Mucosa of rectum (tissue), 2 donors: ENCODE results near the gene LTA4H.

Experiments
- H3K27ac ChIP-seq, 2 donors: one replicate each; pipeline ENCODE4 v1.7.0; 2013; ENCODE audit warnings: inconsistent platforms in 2 of 2, low read depth in 2 of 2, low read length in 2 of 2
- H3K27me3 ChIP-seq, 2 donors: one replicate each; pipeline ENCODE4 v1.7.0; 2013; ENCODE audit warnings: low read length in 2 of 2; ENCODE audit not compliant: control insufficient read depth in 2 of 2, insufficient read depth in 2 of 2
- H3K36me3 ChIP-seq, 2 donors: one replicate each; pipeline ENCODE4 v1.7.0; 2013; ENCODE audit warnings: low read length in 2 of 2; ENCODE audit not compliant: control insufficient read depth in 2 of 2, insufficient read depth in 2 of 2
- H3K4me1 ChIP-seq, 2 donors: one replicate each; pipeline ENCODE4 v1.7.0; 2013; ENCODE audit warnings: low read length in 2 of 2, mild to moderate bottlenecking in 1 of 2; ENCODE audit not compliant: control insufficient read depth in 2 of 2, insufficient read depth in 2 of 2
- H3K4me3 ChIP-seq, 2 donors: one replicate each; pipeline ENCODE4 v1.7.0; 2013; ENCODE audit warnings: low read length in 2 of 2
- H3K9ac ChIP-seq, 2 donors: one replicate each; pipeline ENCODE4 v1.7.0; 2013; ENCODE audit warnings: low read length in 2 of 2, low read depth in 1 of 2, mild to moderate bottlenecking in 1 of 2
- H3K9me3 ChIP-seq, 2 donors: one replicate each; pipeline ENCODE4 v1.7.0; 2013; ENCODE audit warnings: low read length in 2 of 2; ENCODE audit not compliant: control insufficient read depth in 2 of 2
- donor health status: healthy.
- donor health status: Normal muscosa, but diverticular disease.

LTA4H gene

DNA sequence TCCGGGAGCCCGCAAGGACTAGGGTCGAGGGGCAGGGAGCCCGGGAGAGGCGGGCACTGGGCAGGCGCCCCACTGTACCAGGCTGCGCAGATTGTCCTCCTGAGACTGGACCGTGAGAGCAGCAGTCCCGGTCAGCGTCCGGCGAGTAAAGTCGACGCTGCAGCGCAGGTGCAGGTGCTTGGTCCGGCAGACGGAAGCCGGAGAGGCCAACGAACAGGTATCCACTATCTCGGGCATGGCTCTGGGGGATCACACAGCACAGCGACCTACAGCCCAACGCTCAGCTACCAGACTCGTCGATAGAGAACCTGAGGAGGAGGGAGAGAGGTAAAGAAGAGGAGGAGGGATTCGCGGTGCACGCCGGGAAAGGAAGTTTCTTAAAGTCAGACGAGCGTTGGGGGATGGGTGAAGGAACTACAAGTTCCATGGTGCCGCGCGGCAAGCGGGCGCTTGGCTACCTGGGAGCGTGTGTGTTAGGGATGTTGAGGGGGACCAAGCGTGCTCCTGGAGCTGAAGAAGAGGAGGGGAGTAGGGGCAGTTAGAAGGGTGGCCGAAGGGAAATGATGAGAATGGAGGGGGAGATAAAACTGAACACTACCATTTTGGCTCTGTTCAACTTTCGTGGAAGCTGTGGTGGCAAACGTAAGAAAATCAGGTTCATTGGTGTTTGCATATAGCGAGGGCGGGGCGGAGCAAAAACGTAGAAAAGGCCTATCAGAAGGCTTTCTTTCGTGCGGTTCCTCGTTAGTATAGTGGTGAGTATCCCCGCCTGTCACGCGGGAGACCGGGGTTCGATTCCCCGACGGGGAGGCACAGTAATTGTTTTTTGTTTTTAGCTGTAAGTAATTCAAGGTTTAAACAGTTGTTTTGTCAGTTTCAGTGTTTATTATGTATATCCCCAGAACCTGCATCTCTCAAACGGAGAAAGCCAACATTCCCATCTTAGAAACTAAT, at the start of gene LTA4H:
LTA4H (minus strand) TSS at position 305 of the 954 bp plus-strand sequence; CDS start at position 237, 68 bp downstream.
- Histone ChIP-seq H3K9me3 (no peaks in the 10 kb centered on the region), H3K9ac (peak within 1 kb of the TSS; percentile 75 to 87), H3K4me1 (peaks cover 11 to 12% of the 10 kb centered on the region in 2 donors), H3K27ac (peak within 1 kb of the TSS; percentile 68 to 87), H3K27me3 (no peaks in the 10 kb centered on the region), H3K4me3 (peak within 1 kb of the TSS; percentile 92 to 97), H3K36me3 (no peaks in the 10 kb centered on the region)

DNA sequence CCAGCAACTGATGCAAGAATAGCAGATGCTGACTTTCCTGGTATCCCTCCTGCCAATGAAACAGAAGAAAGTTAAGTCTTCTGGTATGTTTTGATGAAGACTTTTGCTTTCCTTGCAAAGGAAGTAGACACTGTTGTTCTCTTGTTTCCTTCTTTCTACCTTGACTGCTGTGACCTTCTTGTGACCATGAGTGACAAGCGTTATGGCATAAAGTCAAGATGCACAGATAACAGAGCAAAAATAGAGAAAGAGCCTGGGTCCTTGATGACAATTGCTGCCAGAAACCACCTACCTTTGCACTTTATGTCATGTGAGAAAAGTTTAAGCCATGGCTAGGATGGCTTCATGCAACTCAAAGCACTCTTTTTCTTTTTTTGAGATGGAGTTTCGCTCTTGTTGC, 49.2 kb upstream of the LTA4H start:
- H3K4me3 ChIP-seq = no peak overlapping the region
- H3K36me3 ChIP-seq = no peaks in the 10 kb centered on the region
- no peaks in the 10 kb centered on the region for H3K4me1 ChIP-seq
- H3K9ac ChIP-seq = no peak overlapping the region
- H3K27me3 ChIP-seq = no peaks in the 10 kb centered on the region
- no peak overlapping the region for H3K27ac ChIP-seq
- no peaks in the 10 kb centered on the region for H3K9me3 ChIP-seq

DNA sequence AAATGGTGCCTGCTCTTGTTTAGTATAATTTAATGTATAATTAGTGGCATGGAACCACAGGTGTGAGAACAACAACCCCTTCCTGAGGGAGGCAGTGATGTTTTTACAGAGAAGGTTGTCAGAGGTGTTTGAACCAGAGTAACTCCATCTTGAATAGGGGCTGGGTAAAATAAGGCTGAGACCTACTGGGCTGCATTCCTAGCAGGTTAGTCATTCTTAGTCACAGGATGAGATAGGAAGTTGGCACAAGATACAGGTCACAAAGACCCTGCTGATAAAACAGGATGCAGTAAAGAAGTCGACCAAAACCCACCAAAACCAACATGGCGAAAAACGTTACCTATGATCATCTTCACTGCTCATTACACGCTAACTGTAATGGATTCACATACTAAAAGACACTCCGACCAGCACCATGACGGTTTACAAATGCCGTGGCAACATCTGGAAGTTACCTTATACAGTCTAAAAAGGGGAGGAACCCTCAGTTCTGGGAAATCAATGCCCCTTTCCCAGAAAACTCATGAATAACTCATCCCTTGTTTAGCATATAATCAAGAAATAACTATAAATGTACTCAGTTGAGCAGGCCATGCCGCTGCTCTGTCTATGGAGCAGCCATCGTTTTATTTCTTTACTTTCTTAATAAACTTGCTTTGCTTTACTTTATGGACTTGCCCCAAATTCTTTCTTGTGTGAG, 47.8 kb upstream of the LTA4H start:
- Histone ChIP-seq H3K36me3 (no peaks in the 10 kb centered on the region), H3K27me3 (no peaks in the 10 kb centered on the region), H3K9ac (no peak overlapping the region), H3K9me3 (no peaks in the 10 kb centered on the region), H3K27ac (no peak overlapping the region), H3K4me1 (no peaks in the 10 kb centered on the region), H3K4me3 (no peak overlapping the region)

DNA sequence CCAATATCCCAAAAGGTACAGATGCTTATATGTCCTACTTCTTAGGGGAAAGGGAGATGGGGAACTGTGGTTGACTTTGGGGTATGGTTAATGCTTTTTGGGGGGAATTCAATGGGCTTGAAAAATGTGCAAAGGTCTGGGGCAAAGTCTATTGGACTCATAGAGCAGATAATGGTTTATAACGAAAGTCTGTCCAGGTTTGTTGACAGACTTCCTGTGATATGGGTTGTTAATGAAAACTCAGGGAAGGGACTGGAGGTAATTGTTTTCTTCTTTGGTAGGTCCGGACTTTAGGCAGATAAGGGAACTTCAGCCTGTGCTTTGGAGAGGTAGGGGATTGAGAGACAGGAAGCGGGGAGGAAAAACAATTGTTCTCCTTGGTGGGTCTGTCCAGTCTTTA, 46.2 kb upstream of the LTA4H start:
- no peaks in the 10 kb centered on the region for H3K9me3 ChIP-seq
- no peaks in the 10 kb centered on the region for H3K27me3 ChIP-seq
- H3K36me3 ChIP-seq = no peaks in the 10 kb centered on the region
- no peaks in the 10 kb centered on the region for H3K4me1 ChIP-seq
- no peak overlapping the region for H3K4me3 ChIP-seq
- H3K27ac ChIP-seq = no peak overlapping the region
- no peak overlapping the region for H3K9ac ChIP-seq

DNA sequence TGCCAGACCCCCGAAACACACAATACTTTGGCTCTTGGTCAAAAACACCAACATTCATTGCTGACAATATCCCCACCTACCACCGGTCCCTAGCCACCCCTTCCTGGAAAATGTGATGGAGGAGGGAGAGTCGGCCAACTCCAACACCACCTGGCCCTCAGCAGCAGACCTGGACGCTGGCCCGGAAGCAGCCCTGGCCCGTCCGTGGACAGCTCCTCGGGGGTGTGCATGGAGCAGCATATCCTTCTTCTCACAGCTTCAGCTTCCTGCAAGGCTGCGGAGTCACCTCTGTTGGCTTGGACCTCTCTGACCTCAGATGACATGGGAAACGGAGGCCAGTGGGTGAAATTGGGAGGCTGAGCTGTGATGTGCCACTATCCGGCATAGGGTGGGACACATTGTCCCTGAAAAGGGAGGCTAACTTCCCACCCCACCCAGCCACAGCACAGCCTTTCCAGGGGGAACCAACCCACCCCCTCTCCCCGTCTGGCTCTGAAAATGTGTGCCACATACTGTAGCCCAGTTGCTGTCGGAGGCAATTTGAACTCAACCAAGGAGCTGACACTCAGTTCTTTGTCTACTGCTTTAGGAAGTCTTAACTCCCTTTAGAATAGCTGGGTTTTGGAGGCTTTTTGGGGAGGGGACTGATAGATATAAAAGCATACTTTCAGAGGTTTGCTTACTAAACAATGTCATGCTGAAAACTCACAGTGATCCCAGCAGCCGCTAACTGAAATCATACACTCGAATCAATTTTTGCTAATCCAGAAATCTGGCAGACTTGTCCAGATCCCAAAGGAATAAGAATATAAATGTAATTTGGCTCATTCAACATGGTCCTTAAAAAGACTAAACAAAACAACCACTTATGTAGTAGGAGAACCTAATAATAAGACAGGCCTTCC, 43.1 kb upstream of the LTA4H start:
- H3K9ac ChIP-seq = no peak overlapping the region
- no peaks in the 10 kb centered on the region for H3K36me3 ChIP-seq
- no peaks in the 10 kb centered on the region for H3K4me1 ChIP-seq
- H3K27me3 ChIP-seq = no peaks in the 10 kb centered on the region
- H3K27ac ChIP-seq = no peak overlapping the region
- no peak overlapping the region for H3K4me3 ChIP-seq
- no peaks in the 10 kb centered on the region for H3K9me3 ChIP-seq

DNA sequence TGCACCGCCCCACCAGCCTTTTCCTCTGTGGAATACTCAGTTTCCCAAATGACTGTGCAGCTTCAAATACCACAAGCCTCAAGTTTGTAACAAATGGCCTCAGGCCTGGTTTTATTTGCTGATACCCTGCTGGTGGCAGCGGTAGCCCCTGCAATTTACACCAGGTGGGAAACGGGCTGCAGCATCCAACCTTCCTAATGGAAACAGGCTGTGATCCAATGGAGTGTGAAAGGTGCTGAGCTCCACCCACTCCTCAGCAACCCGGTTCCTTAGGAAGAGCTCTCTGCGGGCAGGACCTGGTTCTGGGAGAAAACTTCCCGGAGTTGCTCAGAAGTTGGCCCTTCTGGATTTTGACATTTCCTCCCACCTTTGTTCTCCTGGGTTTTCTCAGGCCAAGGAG, 41.7 kb upstream of the LTA4H start:
- Histone ChIP-seq H3K4me3 (no peak overlapping the region), H3K4me1 (no peaks in the 10 kb centered on the region), H3K27ac (no peak overlapping the region), H3K9ac (no peak overlapping the region), H3K27me3 (no peaks in the 10 kb centered on the region), H3K9me3 (no peaks in the 10 kb centered on the region), H3K36me3 (no peaks in the 10 kb centered on the region)

DNA sequence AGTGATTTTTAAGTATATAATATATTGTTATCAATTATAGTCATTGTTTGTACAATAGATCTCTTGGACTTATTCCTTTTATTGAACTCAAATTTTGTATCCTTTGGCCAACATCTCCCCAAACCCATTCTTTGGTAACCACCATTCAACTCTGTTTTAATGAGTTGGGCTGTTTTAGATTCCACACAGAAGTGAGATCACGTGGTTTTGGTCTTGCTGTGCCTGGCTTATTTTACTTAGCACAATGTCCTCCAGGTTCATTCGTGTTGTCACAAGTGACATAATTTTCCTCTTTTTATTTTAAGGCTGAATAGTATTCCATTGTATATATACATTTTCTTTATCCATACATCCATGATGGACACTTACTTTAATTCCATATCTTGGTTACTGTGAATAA, 40.2 kb upstream of the LTA4H start:
- H3K9me3 ChIP-seq = no peaks in the 10 kb centered on the region
- no peak overlapping the region for H3K27ac ChIP-seq
- no peaks in the 10 kb centered on the region for H3K4me1 ChIP-seq
- H3K4me3 ChIP-seq = no peak overlapping the region
- H3K36me3 ChIP-seq = no peaks in the 10 kb centered on the region
- no peak overlapping the region for H3K9ac ChIP-seq
- no peaks in the 10 kb centered on the region for H3K27me3 ChIP-seq

DNA sequence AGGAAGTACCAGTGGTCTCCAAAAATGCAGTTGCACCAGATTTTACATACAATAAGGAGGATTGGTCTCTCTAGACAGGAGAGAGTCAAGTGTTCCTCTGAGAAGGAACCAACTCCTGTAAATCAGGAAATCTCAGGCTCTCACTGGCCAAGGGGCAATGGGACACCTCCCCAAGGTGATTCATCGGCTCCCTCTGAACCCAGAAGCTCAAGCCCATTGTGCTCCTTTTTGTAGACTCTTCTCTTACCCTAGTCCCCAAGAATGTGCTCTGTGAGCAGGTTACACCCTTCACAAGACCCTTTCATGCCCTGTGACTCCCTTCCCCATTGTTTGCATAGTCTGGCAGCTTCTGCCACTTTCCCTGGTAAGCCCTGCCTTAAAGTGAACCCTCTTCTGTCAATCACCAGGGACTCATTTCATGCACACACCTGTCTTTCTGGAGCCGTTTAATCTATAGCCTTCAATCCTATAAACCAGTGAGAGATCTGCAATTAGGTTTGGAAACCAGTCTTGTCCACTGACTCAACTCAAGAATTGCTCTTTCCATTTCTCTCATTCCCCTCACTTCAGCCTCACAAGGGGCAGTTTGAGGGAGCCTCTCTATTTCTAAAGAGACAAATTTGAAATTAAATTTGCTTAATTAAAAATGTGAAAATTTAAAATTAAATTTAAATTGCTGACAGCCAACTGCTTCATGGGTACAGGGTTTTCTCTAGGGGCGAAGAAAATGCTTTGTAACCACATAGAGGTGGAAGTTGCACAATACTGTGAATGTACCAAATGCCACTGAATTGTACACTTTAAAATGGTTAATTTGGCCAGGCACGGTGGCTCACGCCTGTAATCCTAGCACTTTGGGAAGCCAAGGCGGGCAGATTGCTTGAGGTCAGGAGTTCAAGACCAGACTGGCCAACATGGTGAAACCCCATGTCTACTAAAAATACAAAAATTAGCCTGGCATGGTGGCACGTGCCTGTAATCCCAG, 38.3 kb upstream of the LTA4H start:
- Histone ChIP-seq H3K27ac (no peak overlapping the region), H3K9me3 (no peaks in the 10 kb centered on the region)

DNA sequence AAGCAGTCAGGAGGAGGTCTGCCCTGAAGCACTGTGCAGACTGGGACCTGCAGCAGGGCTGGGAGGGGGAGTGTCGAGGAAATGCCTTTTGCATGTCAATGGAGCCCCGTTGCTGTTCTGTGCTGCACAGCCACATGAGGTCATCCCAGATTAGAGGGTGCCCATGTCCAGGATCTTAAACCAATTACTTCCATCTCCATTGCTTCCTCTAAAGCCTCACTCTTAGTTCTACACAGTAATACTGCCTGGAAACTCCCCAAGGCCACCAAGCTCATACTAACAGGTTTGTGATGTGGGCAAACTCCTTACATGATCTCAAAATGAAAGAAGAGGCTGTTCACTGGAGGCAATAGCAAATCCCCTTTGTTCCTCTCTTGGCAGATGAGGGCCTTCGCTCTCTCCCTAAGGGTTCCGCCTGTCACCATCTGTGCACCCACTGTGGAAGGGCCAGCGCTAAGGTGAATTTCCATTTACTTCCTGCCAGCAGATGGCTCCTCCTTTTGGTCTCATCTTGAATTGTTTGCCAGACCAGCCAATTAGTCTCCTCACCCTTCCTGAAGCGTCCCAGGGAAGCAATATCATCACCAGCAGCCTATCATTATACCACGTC, 35.4 kb upstream of the LTA4H start:
- H3K27me3 ChIP-seq = no peaks in the 10 kb centered on the region
- H3K27ac ChIP-seq = no peak overlapping the region
- H3K4me1 ChIP-seq = peaks cover 0 to 2% of the 10 kb centered on the region in 2 donors

More for the DNA sequence above, 38.3 kb upstream of the LTA4H start:
- Histone ChIP-seq H3K4me3 (no peak overlapping the region), H3K36me3 (no peaks in the 10 kb centered on the region), H3K9ac (no peak overlapping the region), H3K27me3 (no peaks in the 10 kb centered on the region), H3K4me1 (peaks cover 0 to 2% of the 10 kb centered on the region in 2 donors)

More for the DNA sequence above, 35.4 kb upstream of the LTA4H start:
- Histone ChIP-seq H3K9me3 (no peaks in the 10 kb centered on the region), H3K4me3 (no peak overlapping the region), H3K36me3 (no peaks in the 10 kb centered on the region), H3K9ac (no peak overlapping the region)
